Activated naive CD4-positive, alpha-beta T cell treated with anti-CD3 and anti-CD28 coated beads, Interleukin-2, amount 50 U/mL, for 16 hours (primary cell): Measurements from ENCODE around the gene NYNRIN.

Experiments used
- DNase-seq: peaks from one replicate; pipeline ENCODE4 v3.0.0-alpha.2; 2020

The NYNRIN gene

GRCh38 chr14:24463884-24464785 is 65.3 kb downstream of the NYNRIN start:
- no peak for DNase-seq

GRCh38 chr14:24465368-24465767 is 66.6 kb downstream of the NYNRIN start:
- no peak for DNase-seq

DNA sequence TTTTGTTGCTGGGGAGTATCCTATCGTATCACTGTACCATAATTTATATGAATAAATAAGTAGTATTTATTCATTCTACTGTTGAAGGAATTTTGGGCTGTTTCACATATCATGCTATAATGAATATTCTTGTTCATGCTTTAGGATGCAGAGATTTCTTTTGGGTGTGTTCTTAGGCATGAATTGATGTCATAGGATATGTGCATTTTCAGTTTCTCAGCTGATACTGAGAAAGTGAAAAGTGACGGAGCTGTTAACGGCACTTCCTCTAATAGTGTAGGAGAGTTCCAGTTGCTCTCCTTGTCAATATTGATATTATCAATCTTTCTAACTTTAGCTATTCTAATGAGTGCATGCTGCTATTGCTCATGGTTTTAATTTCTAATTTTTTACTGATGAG is 67.0 kb downstream of the NYNRIN start:
- DNase-seq = no peak
